SW 1271 (cell line): ENCODE results near the gene FBXL4.

ENCODE experiments used
- DNase-seq, 2 experiments: peaks; one replicate each; lab custom pipeline; 2025; lab: John Stamatoyannopoulos, UW

FBXL4 gene

GRCh38 chr6:98947411-98948292 is at the start of gene FBXL4:
Gene FBXL4 (minus strand): TSS chr6:98947946. CDS start chr6:98926988, 20,958 bp downstream.
- DNase-seq = peak; percentile 47 to 80

DNA sequence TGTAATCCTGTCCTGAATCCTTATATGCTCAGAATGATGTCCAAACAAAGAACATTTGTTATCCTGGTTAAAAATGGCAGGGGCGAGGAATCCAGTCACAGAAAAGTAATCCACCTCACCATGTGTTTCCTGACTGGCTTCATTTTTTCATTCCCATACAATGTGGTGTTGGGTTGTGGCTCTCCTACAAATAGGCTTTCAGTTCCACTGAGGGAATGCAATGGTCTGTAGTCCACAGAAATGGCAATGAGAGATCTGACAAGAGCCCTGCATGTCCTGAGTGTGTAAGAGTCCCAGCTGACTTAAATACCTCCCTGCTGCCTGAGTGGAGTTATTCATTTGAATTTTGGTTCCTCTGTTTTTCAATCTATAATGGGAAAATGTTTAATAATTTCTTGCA is 47.4 kb upstream of the FBXL4 start:
- DNase-seq = no peak

- DNase-seq = no peak
Measured at GRCh38 chr6:98992535-98992934, 44.8 kb upstream of the FBXL4 start.

DNA sequence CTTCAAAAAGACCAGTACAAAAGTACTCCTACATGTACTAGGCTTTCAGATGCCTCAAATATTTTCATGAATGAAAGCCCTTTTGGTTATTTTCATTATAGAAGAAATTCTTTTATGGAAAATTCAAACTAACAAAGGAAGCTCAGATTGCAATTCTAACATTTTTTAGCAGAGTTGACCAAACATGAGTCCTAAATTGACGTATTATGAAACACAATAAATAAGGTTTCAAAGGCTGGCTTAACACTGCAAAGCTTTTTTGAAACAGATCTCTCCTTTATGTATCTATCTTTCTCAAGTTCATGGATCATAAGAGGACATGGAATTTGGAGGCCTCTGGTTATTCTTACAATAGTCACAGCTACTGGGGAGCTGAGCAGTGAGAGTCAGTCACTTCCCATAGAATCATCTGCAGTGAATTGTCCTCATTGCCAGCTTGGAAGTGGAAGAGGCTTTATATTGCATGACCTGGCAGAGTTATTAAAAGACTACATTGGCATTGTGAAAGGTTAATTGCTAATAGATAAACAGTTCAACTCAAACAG is 38.4 kb upstream of the FBXL4 start:
- DNase-seq = no peak

- no peak for DNase-seq
Measured at GRCh38 chr6:98985391-98985790, 37.6 kb upstream of the FBXL4 start.

DNA sequence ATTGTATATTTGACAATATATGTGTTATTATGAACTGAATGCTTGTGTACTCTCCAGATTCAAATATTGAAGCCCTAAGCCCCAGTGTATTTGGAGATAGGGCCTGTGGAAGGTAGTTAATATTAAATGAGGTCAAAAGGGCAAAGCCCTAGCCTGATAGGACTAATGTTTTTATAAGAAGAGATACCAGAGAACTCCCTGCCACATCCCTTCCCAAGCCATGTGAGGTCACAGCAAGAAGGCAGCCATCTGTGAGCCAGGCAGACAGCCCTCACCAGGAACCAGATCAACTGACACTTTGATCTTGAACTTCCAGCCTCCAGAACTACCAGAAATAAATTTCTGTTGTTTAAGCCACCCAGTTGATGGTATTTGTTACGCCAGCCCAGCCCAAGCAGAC is 36.4 kb upstream of the FBXL4 start:
- DNase-seq = no peak

GRCh38 chr6:98981473-98981872 is 33.7 kb upstream of the FBXL4 start:
- DNase-seq = no peak

GRCh38 chr6:98980819-98981218 is 33.1 kb upstream of the FBXL4 start:
- no peak for DNase-seq

- DNase-seq = no peak
Measured at GRCh38 chr6:98977671-98978292, 30.0 kb upstream of the FBXL4 start.

DNA sequence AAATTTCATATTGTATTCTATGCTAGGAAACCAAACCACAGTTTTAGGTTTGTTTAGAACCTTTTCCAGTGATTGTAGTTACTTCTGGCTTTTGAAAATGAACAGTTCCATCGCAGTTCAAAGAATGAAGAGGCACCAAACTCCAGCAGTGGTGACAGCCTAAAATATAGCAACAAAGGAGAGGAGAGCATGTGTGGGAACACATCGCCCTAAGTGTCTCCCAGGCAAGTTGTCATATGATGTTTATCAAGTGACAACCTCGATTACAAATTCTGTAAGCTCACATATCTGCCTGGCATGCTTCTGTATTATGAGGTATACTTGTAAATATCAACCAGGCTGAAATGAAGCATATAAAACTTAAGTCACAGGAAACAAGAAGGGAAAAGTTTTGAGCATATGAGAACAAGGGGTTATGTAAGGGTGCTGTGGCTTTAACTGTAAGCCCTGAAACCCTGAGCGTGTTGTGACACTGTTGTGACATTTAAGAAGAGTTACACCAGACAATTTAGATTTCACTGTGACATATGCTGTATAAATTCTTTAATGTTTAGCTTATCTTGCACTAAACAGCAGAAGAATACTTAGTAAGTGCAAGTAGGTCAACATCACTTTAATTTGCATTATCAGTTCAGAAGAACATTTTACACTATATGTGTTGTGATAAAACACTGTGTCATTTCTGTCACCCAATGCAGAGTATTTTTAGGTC is 29.1 kb upstream of the FBXL4 start:
- no peak for DNase-seq

DNA sequence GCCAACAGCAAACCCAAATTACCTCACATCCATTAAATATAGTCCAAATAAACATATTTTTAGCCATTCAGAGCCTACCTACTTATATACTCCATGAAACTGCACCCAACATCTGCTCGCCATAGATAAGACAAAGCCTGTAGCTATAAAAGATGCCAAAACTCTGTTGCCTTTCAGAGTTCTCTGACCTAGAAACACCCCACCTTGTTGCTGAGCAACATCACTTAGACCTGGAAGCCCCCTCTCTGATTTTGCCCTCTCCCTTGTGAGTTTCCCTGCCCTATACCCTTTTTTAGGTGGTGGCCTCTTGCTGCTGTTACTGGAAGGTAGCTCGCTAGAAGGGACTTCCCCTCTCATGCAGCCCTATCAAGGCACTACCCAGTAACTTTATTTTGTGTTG is 27.7 kb upstream of the FBXL4 start:
- DNase-seq = no peak

DNA sequence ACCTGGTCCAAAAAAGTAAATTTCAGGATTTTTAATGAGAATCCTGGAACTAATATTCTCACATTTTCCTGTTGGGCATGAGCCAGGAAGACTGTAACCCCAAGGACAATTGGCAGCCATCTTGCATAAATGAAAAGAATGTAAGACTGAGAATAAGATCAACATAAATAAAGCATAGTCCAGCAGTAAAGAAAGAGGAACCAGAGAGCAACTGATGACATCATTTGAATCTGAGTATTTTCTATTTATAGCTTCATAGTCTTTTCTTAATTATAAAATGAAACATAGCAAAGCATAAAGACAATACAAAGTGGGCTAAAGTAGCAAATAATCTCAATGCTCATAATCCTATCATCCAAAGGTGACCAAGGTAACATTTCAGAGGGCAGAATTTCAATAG is 26.6 kb upstream of the FBXL4 start:
- no peak for DNase-seq

DNA sequence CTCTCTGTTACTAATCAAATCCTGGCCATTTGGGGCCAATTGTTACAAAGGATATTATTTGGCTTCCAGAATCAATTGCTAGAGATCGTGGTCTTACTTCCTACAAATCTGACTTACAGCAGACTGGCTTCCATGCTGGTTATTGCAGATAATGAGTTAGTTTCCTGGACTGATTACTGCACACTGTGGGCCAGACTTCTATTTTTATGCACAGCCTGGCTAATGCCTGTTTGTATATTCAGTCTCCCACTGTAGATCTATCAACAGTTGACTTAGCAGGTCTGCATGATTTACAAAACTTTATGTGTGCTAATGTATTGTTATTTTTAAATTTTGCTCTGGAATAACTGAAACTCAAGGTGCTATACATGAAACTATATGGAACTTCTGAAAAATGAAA is 25.8 kb upstream of the FBXL4 start:
- DNase-seq = no peak

- no peak for DNase-seq
Measured at GRCh38 chr6:98971303-98971702, 23.6 kb upstream of the FBXL4 start.

GRCh38 chr6:98970469-98970868 is 22.7 kb upstream of the FBXL4 start:
- no peak for DNase-seq

DNA sequence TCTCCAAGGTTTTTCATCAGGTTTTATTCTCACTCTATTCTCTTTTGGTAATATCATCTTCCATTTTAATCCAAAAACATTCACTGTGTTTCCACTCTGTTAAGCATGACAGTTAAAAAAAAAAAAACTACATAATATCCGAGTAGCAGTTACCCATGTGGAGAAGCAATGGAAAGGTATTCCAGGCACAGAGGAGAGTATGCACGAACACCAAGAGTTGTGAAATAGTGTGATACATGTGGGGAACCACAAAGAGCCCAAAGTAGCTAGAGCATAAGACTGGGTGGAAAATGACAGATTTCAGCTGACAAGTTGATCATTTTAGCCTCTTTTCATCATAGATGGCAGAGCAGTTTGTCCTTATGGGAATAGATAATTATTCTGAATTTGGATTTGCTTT is 19.9 kb upstream of the FBXL4 start:
- DNase-seq = no peak

DNA sequence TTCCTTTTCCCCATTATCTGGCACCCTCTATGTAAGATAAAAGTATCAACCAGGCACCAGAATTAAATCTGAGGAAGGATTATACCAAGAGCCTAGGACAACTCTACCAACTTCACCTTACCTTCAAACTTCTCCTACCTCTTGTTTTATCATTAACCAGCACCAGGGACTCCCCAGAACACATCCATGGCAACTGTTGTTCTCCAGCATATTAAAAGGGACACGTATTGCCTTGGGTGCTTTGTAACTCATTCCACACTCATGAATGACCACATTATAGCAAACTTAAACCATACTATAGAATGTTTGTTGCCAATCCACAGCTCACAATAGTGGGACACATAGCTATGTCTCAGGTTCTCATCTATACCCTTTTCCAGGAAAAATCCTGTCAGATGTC is 11.9 kb upstream of the FBXL4 start:
- no peak for DNase-seq

GRCh38 chr6:98958776-98959175 is 11.0 kb upstream of the FBXL4 start:
- DNase-seq = no peak

- peak in 1 of 2 experiments; percentile 42 for DNase-seq
Measured at GRCh38 chr6:98957450-98957849, 9.7 kb upstream of the FBXL4 start.

- no peak for DNase-seq
Measured at GRCh38 chr6:98949589-98949988, 1.8 kb upstream of the FBXL4 start.

DNA sequence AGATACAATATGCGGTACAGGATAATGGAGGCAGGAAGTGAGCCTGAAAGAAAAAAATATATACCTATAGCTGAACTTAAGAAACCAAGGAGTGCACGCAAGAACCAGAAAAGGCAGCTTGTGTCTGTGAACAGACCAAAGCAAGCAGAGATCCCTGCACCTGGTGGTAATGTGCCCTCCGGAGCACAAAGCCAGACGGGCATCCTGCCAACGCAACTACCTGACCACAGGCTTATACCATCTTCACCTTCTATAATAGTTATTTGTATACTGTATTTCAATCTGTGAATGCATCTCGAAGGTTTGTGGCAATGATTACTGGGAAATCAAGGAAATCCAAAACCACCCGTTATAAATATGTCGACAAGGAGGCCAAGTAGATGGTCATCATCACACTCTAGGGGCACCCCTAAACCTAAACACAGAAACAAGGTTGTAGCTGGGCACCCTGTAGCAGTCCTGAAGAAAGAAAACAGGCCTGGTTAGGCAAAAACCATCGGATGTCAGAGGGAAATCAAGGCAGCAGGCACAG is 801 bp downstream of the FBXL4 start:
- DNase-seq = peak in 1 of 2 experiments; percentile 48

GRCh38 chr6:98946266-98946878 is 1.4 kb downstream of the FBXL4 start:
- no peak for DNase-seq
